PC-3 (cell line): Measurements from ENCODE around the gene TALDO1. TPM values are rescaled to one million over a fixed set of nuclear protein-coding genes. Genes with fewer than 3 reads are reported as not detected.

Source experiments
- ATAC-seq: fragments of 200-7000 bp; cut with Tn5 transposase; 2 replicates; pipeline ENCODE4 v1.9.1; 2020; ENCODE audit warnings: mild to moderate bottlenecking, moderate library complexity
- BruUV-seq: library from RNA; stranded (reverse); fragments of 400-500 nt; replicated peaks from 2 replicates; lab custom pipeline; 2021; lab: Mats Ljungman, UMichigan
- CTCF ChIA-PET: fragments of 300-600 bp; sonication (Branson Sonifier 250); formaldehyde crosslinking; loops from one replicate; lab custom pipeline; 2022; ENCODE audit warnings: antibody characterized with exemption; lab: Charles Lee
- POLR2A ChIA-PET: fragments of 300-600 bp; sonication (Branson Sonifier 250); formaldehyde crosslinking; loops from one replicate; lab custom pipeline; 2022; ENCODE audit warnings: antibody characterized with exemption; ENCODE audit not compliant: unreplicated experiment; lab: Charles Lee
- DNase-seq: peaks from one replicate; pipeline ENCODE4 v3.0.0-alpha.2; 2015
- H2AFZ ChIP-seq: fragments of 300-600 bp; sonication (generic); 2 replicates; pipeline ENCODE4 v1.6.0; 2016; ENCODE audit warnings: antibody characterized with exemption, low read length
- H3F3A ChIP-seq: fragments of 300-600 bp; sonication (generic); one replicate; pipeline ENCODE4 v1.6.0; 2017; ENCODE audit warnings: antibody characterized with exemption, low read length, control low read depth, mild to moderate bottlenecking; ENCODE audit not compliant: unreplicated experiment
- H3K27ac ChIP-seq: fragments of 300-600 bp; sonication (generic); 2 replicates; pipeline ENCODE4 v1.5.1; 2016; ENCODE audit warnings: mild to moderate bottlenecking, low read length
- H3K27me3 ChIP-seq: fragments of 300-600 bp; sonication (generic); 2 replicates; pipeline ENCODE4 v1.6.1; 2016; ENCODE audit warnings: low read length, mixed read lengths
- H3K36me3 ChIP-seq: fragments of 300-600 bp; sonication (generic); 2 replicates; pipeline ENCODE4 v1.6.1; 2016; ENCODE audit warnings: low read depth, mixed run types, low read length, mixed read lengths
- H3K4me1 ChIP-seq: fragments of 300-600 bp; sonication (generic); 2 replicates; pipeline ENCODE4 v1.5.1; 2016; ENCODE audit warnings: low read length; ENCODE audit not compliant: insufficient read depth
- H3K4me2 ChIP-seq: fragments of 300-600 bp; sonication (generic); 2 replicates; pipeline ENCODE4 v1.6.0; 2016; ENCODE audit warnings: low read length
- H3K4me3 ChIP-seq: fragments of 300-600 bp; sonication (generic); 2 replicates; pipeline ENCODE4 v1.5.1; 2016; ENCODE audit warnings: mild to moderate bottlenecking, low read length, mixed read lengths
- H3K79me2 ChIP-seq: fragments of 300-600 bp; sonication (generic); 2 replicates; pipeline ENCODE4 v1.6.1; 2017; ENCODE audit warnings: low read length, mixed read lengths
- H3K9ac ChIP-seq: fragments of 300-600 bp; sonication (generic); 2 replicates; pipeline ENCODE4 v1.6.0; 2016; ENCODE audit warnings: mild to moderate bottlenecking, low read length
- H3K9me2 ChIP-seq: fragments of 300-600 bp; sonication (generic); replicated peaks from 2 replicates; pipeline ENCODE4 v1.6.1; 2016; ENCODE audit warnings: mixed run types, low read length, mixed read lengths
- H3K9me3 ChIP-seq: fragments of 300-600 bp; sonication (generic); 2 replicates; pipeline ENCODE4 v1.6.1; 2016; ENCODE audit warnings: low read length, mixed read lengths
- H4K20me1 ChIP-seq: fragments of 300-600 bp; sonication (generic); 2 replicates; pipeline ENCODE4 v1.6.1; 2016; ENCODE audit warnings: low read length, mixed read lengths
- CTCF ChIP-seq: fragments of 300-600 bp; sonication (generic); conservative IDR thresholded peaks from 2 replicates; pipeline ENCODE4 v1.5.1; 2017; ENCODE audit warnings: antibody characterized with exemption, low read depth, mild to moderate bottlenecking, low read length
- EZH2 ChIP-seq: fragments of 300-600 bp; sonication (generic); IDR thresholded peaks from one replicate; pipeline ENCODE4 v1.6.1; 2017; ENCODE audit warnings: antibody characterized with exemption, mild to moderate bottlenecking, low read length; ENCODE audit not compliant: unreplicated experiment
- EZH2phosphoT487 ChIP-seq: fragments of 300-600 bp; sonication (generic); IDR thresholded peaks from 2 replicates; pipeline ENCODE4 v1.6.1; 2018; ENCODE audit warnings: mild to moderate bottlenecking, antibody characterized with exemption, low read length, borderline replicate concordance
- intact Hi-C: fragments of 100-400 bp; cut with micrococcal nuclease; formaldehyde crosslinking; loops from 2 replicates; pipeline ENCODE4 v1.9.0; 2023
- total RNA-seq: library from RNA; depleted of rRNA; stranded (reverse); fragments of >200 nt; gene quantifications from 2 replicates; pipeline ENCODE4 v1.2.3, GENCODE V29; 2014

The TALDO1 gene
- total RNA-seq, 1 experiment from 2014 or later = 326 TPM

- BruUV-seq = no TSS peak
- ChIA-PET CTCF (no interaction called here), POLR2A (no interaction called here)
Measured at GRCh38 chr11:799641-800316, 52.5 kb downstream of the TALDO1 start.

GRCh38 chr11:800473-800872 is 53.2 kb downstream of the TALDO1 start:
- POLR2A ChIA-PET = no interaction called here
- Histone ChIP-seq H3K27me3 (no peaks in the 10 kb centered on the region), H3F3A (peaks cover 4% of the 10 kb centered on the region), H2AFZ (no peak overlapping the region), H3K4me1 (peaks cover 20% of the 10 kb centered on the region), H3K9ac (no peak overlapping the region), H3K9me2 (no peaks in the 10 kb centered on the region), H3K27ac (no peak overlapping the region), H3K79me2 (peaks cover 19% of the 10 kb centered on the region), H4K20me1 (no peaks in the 10 kb centered on the region), H3K4me2 (no peak overlapping the region), H3K4me3 (no peak overlapping the region), H3K36me3 (no peaks in the 10 kb centered on the region), H3K9me3 (no peaks in the 10 kb centered on the region)
- ATAC-seq = no peak
- intact Hi-C loops = no loop called here
- DNase-seq = no peak
- BruUV-seq = no TSS peak
- TF ChIP-seq CTCF (no peak), EZH2phosphoT487 (no peak), EZH2 (no peak)
- CTCF ChIA-PET = no interaction called here

More at GRCh38 chr11:799641-800316, 52.5 kb downstream of the TALDO1 start:
- Histone ChIP-seq H3K4me3 (no peak overlapping the region), H3F3A (peaks cover 4% of the 10 kb centered on the region), H3K79me2 (peaks cover 24% of the 10 kb centered on the region), H3K9me3 (no peaks in the 10 kb centered on the region), H3K27ac (no peak overlapping the region), H2AFZ (no peak overlapping the region), H3K9ac (no peak overlapping the region), H4K20me1 (no peaks in the 10 kb centered on the region), H3K9me2 (no peaks in the 10 kb centered on the region), H3K36me3 (no peaks in the 10 kb centered on the region; the same call in 1 of the 2 replicates), H3K4me1 (peaks cover 24% of the 10 kb centered on the region), H3K27me3 (no peaks in the 10 kb centered on the region), H3K4me2 (no peak overlapping the region)
- intact Hi-C loops = no loop called here
- TF ChIP-seq EZH2 = no peak
- TF ChIP-seq CTCF = no peak
- TF ChIP-seq EZH2phosphoT487 = no peak
- ATAC-seq (no peak), DNase-seq (no peak)

GRCh38 chr11:801097-801780 is 54.0 kb downstream of the TALDO1 start:
- ChIA-PET CTCF (no interaction called here), POLR2A (no interaction called here)
- Histone ChIP-seq H3K36me3 (no peaks in the 10 kb centered on the region), H3K27ac (no peak overlapping the region), H3K79me2 (peaks cover 14% of the 10 kb centered on the region; the same call in 1 of the 2 replicates), H3K9me3 (no peaks in the 10 kb centered on the region), H3K9ac (no peak overlapping the region), H3K4me2 (no peak overlapping the region), H3K4me3 (no peak overlapping the region), H2AFZ (no peak overlapping the region), H3K27me3 (no peaks in the 10 kb centered on the region), H3F3A (peaks cover 4% of the 10 kb centered on the region), H4K20me1 (no peaks in the 10 kb centered on the region), H3K9me2 (no peaks in the 10 kb centered on the region), H3K4me1 (peaks cover 17% of the 10 kb centered on the region)
- intact Hi-C loops = no loop called here
- no TSS peak for BruUV-seq
- DNase-seq = no peak
- TF ChIP-seq CTCF (no peak), EZH2phosphoT487 (no peak), EZH2 (no peak)
- no peak for ATAC-seq
